ENCODE results near the gene RBM44.

GRCh38 chr2:237873897-237874551 lies 75.4 kb downstream of the RBM44 start:
- TF ChIP-seq CTCF (conservative IDR thresholded peaks at IDR 0.05) (no peak), EZH2 (IDR thresholded peaks at IDR 0.05; ENCODE audit: low read depth) (no peak)

Measured in PC-9 (cell line).